Kidney capillary endothelial cell (primary cell): Measurements from ENCODE around the gene SLC7A11.

Experiments
- DNase-seq: peaks from one replicate; pipeline ENCODE4 v3.0.0-alpha.2; 2018; ENCODE audit warnings: low spot score

The SLC7A11 gene

DNA sequence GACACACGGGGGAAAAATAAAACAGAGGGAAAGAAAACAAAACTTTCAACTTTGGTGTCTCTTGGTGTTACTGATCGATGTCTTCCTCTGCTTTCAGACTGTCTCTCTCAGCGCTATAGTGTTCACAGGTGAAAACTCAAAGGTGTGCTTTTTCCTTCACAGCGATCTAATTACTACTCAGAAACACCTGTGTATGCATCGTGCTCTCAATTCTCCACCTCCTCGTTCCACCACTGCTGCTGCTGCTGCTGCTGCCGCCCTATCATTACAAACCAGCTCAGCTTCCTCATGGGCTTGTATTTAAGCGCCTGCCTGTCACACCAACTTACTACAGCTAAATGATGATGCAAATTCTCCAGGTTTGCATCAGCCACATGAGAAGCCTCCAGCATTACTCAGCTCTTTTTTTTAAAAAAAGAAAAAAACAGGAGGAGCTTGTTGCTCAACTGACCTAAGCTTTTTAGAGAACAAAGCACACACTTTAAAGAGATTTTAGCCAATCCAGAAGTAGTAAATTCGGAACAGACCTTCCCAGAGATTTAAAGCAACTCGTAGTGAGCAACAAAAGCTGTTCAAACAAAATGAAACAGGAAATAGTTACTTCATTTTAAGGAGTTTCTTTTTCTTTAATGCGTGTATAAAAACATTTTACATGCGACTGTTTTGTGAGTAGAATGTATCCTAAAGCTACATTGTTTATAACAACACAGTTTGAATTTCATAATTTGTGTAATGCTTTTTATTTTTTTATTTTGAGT lies at the start of gene SLC7A11:
Gene SLC7A11, minus strand, starts transcription at position 274 of the 758 bp plus-strand sequence. CDS start 280 bp downstream, outside the sequence.
- peak; percentile 99 for DNase-seq

DNA sequence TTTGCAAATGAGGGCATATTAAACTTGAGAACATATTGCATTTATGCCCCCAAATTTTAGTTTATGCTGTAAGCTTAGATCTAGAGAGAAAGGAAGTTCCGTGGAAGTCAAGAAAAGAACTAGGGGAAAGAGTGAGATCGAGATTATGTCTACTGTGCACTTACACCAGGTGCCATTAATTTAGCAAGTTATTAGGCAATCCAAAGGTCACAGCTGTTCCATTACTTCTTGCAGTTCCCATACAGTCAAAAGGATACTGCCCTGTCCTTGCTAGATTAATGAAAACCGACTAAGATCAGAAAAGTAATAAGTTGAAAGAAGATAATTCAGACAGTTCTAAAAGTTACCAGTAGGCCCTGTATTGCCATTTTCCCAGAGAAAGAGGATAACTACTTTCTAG lies 49.3 kb upstream of the SLC7A11 start:
- no peak for DNase-seq

DNA sequence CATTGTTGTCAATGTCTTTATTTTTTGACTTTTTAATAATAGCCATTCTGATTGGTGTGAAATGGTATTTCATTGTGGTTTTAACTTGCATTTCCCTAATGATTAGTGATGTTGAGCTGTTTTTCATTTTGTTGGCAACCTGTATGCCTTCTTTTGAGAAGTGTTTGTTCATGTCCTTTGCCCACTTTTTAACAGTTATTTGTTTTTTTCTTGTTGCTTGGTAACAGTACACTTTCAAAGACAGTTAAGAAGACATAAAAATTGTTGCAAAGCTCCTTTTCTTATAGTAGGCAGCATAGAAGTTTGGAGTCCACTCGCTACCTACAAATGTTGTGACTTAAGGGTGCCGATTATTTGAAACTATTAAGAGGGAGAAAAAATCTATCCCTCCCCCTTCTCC lies 48.7 kb upstream of the SLC7A11 start:
- no peak for DNase-seq

DNA sequence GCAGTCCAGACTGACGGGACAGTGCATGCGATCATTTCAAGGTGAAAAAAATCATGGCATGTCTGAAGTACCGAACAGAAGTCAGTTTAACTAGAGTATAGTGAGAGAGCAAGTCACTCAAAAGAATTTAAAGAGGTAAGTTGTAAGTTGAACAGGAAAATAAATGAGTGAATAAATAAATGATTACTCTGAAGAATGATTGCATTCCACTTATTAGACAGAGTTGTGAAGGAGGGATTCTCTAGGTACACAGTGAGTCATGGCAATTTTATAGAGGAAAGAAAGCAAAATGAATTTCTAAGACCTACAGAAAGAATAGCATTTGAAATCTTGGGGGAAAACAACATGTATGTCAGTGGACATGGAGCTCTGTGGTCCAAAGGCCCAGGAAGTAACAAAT lies 37.1 kb upstream of the SLC7A11 start:
- no peak for DNase-seq

DNA sequence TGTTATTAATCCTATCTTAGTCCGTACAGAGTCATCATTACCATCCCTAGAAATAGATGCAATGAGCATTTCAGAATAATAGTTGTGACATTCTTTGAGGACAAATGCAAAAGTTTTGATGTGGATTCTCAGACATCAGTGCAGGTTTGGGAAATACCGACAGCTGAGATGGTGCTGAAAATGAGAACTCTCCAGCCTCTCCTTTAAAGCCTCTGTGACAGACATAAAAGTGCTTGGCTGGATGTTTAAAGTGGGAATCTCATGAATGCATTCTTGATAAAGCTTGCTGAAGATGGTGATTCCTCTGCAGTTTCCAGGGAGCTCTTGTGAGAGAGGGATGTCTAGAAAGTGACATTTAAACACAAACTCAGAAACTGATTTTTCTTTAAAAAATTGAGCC lies 35.0 kb upstream of the SLC7A11 start:
- no peak for DNase-seq

DNA sequence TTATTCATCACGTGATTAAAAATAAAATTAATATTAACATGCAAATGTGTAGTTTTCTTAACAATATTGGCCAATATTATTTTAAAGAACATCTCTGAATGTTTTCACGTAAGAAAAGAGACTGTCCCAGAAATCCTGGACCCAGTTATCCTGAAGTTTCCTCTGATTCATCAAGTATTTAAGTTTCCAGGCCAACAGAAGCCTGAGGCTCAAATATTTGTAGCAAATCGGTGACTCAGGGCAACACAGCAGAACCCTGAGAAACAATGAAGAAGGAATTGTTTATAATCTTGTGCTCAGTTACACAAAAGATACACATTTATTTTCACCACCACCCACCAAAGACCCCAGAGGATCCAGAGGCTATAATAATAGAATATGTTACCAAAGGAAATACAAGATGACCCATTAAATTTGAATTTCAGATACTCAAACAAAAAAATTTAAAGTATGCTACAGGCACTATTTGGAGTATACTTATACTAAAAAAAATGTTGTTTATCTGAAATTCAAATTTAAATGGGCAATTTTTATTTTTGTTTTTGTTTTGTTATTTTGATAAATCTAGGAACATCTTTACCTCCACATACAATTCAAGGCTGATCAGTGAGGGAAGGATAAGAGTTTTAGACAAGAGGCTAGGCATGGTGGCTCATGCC lies 33.9 kb upstream of the SLC7A11 start:
- DNase-seq: peak; percentile 63

DNA sequence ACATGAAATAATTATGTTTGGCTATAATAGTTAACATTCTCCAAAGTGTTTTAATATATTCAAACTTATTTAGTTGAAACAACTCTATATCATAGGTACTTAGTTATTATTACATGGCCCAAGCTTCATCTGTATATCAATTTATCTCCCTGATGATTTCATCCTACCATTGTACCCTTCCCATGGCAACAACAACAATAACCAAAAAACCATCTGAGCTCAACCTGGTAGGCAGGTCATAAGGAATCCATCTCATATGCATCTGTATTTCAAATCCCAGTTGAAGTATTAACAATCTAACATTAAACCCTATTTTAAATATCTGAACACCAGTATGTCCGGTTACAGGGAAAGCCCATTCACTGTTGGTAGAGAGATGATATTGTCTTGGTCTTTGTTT lies 33.1 kb upstream of the SLC7A11 start:
- DNase-seq: no peak

DNA sequence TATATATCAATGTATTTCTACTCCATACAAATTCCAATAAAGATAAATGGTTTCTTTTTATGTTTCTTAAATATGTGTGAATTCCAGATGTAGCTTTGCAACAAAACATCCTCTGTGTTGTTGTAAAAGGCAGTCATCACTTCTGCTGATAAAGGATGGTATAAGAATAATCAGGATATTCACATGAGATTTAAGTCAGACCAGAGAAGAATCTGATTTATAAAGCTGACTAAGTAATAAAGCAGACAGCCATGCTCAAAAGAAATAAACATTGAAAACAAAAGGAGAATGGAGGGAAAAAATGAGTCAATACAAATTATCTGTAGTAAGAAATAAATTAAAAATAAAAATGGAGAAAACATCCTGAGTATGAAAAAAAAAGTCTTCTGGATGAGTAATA lies 27.0 kb upstream of the SLC7A11 start:
- no peak for DNase-seq

DNA sequence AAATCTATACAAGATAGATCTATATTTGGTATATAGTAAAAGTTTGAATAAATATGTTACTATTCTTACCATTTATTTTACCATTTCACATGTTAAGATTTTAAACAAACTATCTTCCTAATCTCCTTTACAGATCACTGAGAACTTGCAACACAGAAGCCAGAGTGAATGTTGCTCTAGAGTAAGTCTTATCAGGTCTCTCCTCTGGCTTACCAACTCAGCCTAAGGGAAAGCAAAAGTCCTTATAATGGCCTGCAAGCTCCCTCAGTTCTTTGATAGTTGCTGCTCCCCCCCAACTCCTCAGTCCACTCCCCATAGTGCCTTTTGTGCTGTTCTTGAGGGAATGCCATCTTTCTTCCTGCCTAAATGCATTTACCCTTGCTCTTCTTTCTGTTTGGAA lies 25.7 kb upstream of the SLC7A11 start:
- DNase-seq: no peak

DNA sequence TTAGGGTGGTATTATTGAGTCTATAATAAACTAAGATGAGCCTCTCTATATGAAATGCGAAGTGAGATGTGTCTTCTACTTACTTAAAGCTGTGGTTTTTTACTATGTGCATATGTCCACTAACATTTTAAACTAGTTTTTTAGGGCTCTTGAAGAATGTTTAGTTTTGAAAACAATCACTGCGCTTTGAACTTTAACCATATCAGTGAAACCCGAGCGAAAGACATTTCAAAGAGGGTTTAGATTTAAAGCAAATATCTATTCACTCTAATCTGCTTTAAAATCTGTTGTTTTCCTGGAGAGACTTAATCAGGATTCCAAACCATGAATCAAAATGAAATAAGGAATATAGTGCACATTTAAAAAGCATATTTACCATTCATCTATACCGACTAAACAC lies 24.8 kb upstream of the SLC7A11 start:
- no peak for DNase-seq

DNA sequence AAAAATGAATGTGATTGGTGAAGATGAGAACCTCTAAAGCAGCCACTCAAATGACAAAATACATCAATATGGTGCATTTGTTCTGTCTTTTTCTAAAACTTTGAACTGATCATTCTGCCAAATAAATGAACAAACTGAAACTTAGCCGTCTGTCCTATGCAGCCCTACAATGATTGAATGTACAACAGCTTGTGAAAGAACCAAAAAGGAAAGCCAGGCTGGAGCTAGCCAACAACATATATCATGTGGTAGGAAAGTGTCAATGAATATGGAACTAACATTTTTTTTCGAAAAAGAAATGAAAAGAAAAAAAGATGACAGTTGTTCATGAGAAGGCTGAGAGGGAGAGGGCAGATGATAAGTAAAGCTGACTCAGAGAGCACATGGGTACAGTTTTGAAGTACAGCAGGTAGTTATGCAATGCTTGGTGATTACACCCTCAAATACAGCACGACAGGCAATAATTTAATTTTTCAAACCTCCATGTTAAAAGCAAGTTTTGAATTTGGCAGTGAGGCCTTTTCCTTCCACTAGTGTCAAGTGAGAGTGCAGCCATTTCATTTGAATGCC lies 21.2 kb upstream of the SLC7A11 start:
- DNase-seq: no peak

DNA sequence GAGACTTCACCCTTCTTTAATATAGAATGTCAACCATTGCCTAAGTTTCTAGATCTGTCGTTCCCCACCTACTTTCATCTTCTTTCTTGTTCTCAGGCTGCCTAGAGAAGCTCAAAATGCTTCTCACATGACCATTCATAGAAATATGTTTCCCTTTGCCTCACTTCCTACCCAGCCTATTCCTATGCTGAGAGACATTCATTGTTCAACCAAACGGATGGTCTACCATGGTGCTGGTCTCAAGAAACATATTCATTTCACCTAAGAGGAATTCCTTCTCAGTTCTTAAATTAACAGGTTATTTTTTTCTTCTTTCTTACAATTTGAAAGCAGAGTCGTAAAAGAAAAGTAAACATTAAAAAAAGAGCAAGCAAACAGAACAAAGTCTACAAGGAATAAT lies 20.3 kb upstream of the SLC7A11 start:
- no peak for DNase-seq

DNA sequence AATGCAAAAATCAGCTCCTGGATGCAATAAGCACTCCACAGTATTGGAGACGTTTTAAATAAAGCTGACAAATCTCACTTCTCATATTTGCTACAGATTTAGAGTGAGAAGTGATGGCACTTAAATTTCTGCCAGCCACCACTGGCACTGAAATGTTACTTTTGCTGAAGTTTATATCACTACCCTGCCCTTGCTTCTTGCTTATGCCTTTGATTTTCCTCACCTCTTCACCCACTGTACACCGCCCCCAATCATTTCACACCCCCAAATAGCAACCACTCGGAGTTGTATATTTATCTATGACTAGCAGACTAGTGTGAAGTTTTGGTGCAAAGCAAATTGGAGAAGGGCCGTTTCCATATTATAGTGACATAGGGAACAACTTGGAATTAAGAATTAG lies 19.9 kb upstream of the SLC7A11 start:
- no peak for DNase-seq

DNA sequence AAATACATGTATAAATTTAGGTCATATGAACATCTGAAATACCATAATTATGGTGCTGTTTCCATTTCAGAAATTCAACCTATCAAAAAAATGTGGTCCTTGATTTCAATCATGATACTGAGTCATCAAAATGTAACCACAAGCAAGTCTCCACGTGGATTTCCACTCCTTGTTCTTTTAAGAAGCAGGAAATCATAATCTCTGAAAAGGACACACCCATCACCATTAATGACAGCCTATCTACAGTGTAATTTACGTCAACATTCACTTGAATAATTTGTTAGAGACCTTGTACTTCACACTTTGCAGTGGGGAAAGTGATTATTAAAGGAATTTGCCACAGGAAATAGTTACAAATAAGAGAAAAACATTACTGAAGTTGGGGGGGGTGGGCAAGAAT lies 17.7 kb upstream of the SLC7A11 start:
- no peak for DNase-seq

DNA sequence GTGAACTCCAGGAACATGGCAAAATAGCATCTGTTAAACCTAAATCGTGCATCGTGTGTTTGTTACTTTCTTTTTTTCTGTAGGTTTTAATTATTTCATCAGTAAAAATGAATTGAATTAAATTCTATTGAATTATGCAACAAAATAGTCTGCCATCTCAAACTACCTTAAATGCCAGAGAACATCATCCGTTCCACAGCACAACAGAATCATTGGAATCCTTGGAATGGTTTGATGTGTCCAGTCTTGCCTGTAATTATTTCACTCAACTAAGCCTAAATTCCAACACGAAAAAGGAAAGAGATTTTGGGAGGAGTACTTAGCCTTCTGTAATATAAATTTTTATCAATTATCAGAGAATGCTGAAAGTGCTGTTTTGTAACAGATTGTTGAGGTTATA lies 17.1 kb upstream of the SLC7A11 start:
- no peak for DNase-seq

DNA sequence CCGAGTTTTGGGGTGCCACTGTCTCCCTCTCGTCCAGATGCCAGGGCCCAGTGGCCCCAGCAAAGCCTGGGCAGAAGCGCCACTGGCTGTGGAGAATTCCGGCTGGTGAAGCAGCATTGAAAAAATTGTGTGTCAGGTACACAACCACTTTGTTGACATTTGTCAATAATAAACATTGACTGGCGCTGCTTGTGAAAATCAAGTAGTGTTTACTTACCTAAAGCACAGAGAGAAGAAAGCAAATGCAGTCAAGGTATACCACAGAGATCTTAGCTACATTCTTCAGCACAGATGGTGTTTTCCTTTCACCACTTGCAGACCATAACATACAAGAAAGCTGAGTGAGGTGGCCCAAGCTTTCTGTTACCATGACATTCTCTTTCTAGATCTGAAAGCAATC lies 14.5 kb upstream of the SLC7A11 start:
- DNase-seq: no peak

DNA sequence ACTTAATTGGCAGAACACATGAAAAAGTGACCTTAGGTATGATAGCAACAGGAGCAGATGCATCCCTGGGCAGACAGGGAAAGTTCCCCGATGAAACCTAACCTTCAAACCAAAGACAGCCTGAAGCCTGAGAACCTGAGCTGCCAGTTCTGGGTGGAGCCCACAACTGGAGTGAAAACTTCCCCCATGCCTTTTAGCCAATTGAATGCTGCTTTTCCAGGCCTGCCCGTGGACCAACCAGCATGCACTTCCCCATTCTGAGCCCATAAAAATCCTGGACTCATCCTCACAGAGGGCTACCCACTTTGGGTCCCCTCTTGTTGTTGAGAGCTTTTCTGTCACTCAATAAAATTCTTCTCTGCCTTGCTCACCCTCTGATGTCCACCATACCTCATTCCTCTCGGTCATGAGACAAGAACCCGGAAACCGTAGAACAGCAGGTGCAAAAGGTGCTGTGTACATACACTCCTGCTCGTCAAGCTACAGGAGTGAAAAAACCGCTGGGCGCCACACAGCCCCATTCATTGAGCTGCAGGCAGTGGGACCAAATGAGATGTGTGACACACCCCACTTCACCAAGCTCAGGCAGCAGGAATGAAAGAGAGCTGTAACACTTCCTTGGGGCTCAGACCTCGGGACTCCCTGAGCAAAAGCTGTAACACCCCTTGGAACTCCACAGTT lies 13.9 kb upstream of the SLC7A11 start:
- no peak for DNase-seq

DNA sequence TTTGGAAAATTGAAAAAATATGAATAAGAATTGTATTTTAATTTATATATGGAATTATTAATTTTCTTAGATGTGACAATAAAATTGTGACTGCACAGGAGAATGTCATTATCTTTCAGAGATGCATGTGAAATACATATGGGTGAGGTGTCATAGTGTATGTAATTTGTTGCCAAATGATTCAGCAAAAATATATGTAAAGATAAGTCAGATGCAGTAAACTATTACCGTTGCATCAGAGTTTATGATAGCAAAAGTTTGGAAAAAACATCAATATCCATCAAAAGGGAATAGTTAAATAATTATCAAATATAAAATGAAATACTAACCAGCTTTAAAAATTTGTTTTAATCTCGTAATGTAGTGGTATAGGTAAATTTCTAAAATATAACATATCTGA lies 10.4 kb upstream of the SLC7A11 start:
- DNase-seq: no peak

DNA sequence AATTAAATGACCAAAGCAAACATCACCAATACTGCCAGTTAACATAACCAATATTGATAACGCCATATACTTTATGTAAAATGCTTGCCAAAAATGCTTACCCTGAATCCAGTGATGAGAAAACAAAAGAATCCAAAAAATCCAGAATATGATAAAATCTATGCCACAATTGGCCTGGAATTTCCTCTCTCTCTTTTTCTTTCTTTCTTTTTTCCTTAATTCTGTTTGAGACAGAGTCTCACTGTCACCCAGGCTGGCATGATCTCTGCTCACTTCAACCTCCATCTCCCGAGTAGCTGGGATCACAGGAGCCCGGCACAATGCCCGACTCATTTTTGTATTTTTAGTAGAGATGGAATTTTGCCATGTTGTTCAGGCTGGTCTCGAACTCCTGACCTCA lies 9.8 kb upstream of the SLC7A11 start:
- DNase-seq: no peak

DNA sequence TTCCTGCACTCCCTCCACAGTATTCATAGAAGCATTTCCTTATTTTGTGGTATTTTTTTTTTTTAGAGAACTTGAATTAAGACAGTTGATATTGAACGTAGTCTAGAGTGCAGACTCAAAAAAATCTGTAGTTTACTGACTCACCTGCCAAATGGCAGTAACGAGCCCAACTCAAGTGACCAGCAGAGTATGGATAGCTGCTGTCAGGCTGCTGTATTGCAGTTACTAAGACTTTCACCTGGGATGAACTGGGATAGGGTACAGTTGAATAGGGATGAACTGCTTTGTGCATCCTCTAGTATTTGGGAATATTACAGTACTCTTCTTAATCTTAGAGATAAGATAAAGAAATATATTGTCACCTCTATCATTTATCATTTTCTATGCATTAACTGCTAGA lies 7.0 kb upstream of the SLC7A11 start:
- no peak for DNase-seq

DNA sequence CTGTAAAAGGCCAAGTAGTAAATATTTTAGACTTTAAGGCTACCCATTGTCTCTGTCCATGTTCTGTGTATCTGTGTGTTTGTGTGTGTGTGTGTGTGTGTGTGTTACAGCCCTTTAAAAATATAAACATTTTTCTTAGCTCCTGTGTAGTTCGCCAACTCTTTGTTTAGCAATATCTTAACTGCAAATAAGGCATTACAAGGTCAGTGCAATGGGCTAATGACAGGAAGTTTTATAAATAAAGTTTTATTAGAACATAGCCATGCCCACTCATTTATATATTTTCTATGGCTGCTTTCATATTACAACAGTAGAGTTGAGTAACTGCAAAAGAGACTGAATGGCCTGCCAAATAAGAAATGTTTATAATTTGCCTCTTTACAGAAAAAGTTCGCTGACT lies 5.9 kb upstream of the SLC7A11 start:
- DNase-seq: no peak

DNA sequence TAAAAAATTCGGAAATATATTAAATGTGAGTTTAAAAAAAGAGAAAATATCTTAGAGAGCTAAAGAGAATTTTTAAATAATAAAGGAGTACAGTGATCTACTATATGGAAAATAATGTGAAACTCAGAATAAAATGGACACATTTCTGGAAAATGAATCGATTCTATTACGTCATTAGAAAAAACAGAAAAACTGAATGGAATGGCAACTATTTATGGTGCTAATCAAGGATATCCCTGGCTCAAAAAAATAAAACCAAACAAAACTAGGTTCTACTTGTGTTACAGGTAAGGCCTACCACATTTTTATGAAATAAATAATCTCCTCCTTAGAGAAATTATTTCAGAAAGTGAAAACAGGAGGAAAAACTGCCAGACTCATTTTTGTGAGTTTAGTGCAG lies 5.5 kb upstream of the SLC7A11 start:
- no peak for DNase-seq

DNA sequence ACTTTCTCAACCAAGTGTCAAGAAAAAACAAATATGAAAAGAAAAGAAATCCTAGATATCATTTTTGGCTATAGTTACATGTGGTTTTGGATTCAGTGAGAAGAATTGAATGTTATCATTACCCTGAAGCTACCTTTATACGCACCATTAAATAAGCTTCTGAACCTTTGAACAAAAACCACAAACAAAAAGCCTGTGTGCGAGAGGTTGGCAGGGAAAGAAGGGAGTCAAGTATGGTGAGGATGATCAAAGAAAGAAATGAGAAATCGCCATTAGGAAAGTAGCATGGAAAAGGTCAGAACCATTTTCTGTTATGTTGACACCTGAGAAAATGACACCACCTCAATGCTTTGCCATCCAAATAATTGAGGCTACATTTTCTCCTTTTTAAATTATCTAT lies 1.2 kb upstream of the SLC7A11 start:
- DNase-seq: no peak
